ENCODE data around the gene DDX24.

Gene DDX24

GRCh38 chr14:94080621-94081385, at the start of gene DDX24, which contains the start of gene IFI27L1:
Gene DDX24, minus strand, starts transcription at chr14:94081202. Its CDS starts 1,460 bp downstream, at chr14:94079742.
Gene IFI27L1, plus strand, starts transcription at chr14:94081310. Its CDS starts 15,628 bp downstream, at chr14:94096938.
- DNase-seq: peak; percentile 98

DNA sequence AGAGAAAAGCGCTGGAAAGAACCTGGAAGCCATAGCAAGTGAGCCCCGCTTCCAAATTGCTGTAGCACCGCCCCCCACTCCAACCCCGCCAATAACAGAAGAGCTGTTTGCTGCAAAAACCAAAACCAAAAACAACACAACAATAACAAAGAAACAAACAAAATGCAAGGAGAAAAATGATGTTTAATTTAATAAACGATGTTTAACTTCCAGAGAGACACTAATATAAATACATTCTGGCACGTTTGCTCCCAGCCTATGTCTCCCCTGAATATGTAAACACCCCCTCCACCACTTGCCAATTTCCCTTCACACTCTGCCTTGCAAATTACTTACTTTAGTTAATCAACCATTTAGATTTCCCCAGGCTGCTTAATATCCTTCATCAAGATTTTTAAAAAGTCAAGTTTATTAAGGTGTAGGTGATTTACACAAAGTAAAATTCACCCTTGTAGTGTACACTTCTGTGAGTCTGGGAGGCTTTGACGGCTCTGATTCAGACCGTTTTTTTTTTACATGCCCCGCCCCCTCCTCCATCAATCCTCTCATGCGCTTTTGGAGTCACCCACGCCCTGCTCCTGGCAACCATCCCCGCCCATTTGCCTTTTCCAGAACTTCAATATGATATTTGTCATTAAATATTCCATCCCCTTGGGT, 48.9 kb upstream of the DDX24 start:
- peak; percentile 80 for DNase-seq

DNA sequence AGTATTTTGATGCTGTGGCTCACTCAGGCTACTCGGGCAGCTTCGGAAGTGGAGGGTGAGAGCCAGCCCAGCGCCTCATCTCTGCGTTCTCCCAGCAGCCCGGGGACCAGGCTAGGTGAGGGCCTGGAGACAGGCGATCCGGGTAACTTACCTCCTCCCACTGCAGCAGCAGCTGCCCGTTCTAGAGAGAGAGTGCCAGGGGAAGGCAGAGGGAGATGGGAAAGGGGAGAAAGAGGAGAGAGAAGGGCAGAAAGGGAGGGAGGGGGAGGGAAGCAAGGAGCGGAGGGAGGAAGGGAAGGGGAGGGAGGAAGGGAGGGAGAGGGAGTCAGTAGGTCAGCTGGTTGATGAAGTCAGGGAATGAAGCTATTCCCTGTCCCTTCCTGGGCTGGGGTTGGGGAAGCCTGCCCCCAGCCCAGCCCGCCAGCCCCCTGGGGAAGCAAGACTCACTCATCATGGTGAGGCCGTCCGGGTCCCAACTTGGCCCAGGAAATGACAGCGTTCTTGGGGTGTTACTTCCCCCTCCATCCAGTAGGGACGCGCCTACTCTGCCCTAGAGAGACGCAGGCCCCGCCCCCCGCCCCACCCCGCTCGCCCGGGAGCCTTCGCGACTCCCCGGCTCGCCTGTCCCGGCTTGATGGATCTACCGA, 48.2 kb upstream of the DDX24 start, which contains the start of gene IFI27L2:
Gene IFI27L2, minus strand, starts transcription at position 494 of the 647 bp plus-strand sequence. Its CDS starts 40 bp downstream, at position 454.
- peak; percentile 88 for DNase-seq

DNA sequence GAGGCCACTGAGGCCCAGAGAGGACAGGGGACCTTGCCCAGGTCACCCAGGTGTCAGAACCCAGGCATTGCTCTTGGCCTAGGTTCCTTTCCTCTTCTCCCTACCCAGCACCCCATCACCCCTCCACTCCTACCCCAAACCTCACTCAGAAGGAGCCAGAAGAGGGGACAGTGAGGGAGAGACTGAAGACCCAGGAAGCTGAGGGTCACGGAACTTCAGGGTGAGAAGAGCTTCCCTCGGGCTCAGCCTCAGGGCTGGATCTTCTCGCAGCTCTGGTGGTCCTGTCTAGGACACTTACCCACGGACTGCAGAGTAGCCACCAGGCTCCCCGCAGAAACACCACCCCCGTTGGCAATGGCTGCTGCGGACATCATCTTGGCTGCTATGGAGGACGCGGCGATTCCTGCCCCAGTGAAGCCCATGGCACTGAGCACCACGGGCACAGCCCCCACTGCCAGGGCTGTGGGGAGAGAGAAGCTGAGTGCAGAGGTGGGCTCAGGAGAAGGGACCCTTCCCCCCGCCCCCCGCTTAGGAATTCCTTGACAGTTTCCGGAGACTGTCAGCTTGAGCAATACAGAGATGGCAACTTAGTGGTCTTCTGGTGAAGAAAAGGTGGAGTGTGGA, 47.3 kb upstream of the DDX24 start:
- DNase-seq: no peak

DNA sequence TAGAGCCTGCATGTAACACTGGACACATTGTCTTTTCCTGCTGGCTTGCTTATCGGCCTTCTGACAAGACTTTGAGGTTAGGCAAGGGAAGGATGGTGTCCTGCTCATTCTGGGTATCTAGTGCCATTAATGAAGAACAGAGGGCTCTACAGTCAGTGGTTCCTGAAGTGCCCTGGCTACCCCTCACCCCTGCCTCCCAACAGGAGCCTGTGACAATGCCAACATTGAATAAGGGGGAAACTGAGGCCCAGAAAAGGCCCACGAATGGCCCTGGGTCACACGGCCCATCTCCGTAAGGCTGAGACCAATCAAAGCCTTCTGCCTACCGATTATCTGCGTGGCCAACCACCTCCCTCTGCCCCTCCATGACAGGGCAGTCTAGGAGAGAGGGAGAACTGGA, 46.3 kb upstream of the DDX24 start:
- DNase-seq: no peak

DNA sequence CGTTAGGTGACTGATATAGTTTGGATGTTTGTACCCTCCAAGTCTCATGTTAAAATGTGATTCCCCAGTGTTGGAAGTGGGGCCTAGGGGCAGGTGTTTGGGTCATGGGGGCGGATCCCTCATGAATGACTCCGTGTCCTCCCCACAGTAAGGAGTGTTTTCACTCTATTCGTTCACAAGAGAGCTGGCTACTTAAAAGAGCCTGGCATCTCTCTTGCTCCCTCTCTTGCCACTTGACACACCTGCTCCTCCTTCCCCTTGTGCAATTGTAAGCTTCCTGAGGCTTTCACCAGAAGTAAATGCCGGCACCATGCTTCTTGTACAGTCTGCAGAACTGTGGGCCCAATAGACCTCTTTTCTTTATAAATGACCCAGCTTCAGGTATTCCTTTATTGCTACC, 45.8 kb upstream of the DDX24 start:
- no peak for DNase-seq

- no peak for DNase-seq
These were observed 45.3 kb upstream of the DDX24 start for GRCh38 chr14:94126419-94126677.

GRCh38 chr14:94125659-94126418, 44.8 kb upstream of the DDX24 start:
- no peak for DNase-seq

DNA sequence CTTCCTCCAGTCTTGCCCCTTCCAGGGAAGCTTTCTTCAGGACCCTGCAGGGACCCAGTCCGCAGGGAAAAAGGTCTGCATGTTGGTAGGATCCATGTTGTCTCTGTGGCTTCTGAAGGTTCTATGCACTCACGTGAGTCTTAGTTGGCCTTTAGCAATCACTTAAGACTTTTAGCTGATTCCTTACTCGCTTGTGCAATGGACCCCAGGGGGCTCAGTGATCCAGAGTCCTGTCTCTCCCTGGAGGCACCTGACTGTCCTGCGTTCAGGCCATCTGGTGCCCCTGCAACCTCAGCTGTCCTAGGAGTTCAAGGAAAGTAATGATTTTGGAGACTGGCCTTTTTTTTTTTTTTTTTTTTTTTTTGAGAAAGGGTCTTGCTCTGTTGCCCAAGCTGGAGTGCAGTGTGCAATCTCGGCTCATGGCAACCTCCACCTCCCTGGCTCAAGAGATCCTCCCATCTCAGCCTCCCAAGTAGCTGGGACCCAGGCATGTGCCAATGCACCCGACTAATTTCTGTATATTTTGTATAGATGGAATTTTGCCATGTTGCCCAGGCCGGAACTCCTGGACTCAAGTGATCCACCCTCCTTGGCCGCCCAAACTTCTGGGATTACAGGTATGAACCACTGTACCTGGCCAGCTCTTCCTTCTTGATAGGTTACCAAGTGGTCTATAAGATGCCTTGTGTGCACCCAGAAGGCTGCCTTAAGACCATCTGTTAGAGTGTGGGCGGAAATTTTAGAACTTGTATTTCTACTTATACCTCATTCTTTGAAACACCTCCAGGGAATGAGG, 43.8 kb upstream of the DDX24 start:
- no peak for DNase-seq

GRCh38 chr14:94123868-94124267, 42.9 kb upstream of the DDX24 start:
- DNase-seq: no peak

- DNase-seq: no peak
These were observed 42.3 kb upstream of the DDX24 start for GRCh38 chr14:94123296-94123695.

- no peak for DNase-seq
These were observed 41.4 kb upstream of the DDX24 start for GRCh38 chr14:94122438-94122837.

- no peak for DNase-seq
These were observed 40.5 kb upstream of the DDX24 start for GRCh38 chr14:94121485-94121884.

GRCh38 chr14:94120667-94121340, 39.8 kb upstream of the DDX24 start:
- no peak for DNase-seq

GRCh38 chr14:94119071-94119470, 38.1 kb upstream of the DDX24 start:
- no peak for DNase-seq

DNA sequence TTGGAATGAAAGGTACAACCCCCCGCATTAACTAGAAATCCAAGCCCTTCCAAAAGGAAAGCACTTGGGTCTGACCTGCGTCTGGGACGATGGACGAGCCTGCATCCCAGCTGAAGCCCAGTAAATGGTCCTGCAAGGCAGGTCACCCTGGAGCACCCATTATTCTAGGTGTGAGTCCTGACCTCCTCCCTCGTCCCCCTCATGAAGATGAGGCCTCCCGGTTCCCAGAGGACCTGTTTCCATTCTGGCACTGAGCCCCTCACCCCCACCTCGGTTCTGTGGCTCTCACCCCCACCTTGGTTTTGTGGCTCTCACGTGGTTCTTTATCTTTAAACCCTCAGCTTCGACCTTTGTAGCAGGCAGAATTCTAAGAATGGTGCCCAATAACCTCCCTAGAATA, 36.9 kb upstream of the DDX24 start:
- DNase-seq: no peak

DNA sequence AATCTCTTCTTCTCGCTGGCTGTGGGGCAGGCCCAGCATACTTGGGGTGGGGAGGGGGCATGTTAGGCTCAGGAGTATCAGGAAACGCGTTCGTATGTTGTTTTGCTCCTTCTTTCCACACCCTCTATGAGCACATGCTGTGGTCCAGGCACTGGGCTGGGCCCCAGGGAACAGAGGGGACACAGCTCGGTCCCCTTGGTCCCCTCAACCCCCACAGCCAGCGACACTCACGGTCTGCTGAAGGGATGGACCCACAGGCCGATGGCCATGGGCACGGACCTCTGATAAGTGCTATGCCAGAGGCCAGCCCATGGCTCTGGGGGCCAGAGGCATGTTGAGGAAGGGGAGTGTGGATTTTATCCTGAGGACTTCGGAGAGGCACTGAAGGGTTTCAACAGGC, 35.7 kb upstream of the DDX24 start:
- no peak for DNase-seq

DNA sequence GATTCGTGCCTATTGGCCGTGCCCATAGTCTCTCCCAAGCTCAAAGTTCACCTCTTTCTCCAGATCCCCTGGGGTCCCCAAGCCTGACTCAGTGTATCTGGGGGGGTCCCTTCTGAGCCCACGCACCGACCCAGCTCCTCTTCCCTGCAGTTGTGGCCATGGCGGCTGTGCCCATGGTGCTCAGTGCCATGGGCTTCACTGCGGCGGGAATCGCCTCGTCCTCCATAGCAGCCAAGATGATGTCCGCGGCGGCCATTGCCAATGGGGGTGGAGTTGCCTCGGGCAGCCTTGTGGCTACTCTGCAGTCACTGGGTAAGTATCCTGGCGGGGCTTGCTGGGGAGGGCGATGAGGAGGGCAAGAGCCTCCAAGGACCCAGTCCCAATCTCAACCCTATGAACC, 34.6 kb upstream of the DDX24 start:
- DNase-seq: no peak

DNA sequence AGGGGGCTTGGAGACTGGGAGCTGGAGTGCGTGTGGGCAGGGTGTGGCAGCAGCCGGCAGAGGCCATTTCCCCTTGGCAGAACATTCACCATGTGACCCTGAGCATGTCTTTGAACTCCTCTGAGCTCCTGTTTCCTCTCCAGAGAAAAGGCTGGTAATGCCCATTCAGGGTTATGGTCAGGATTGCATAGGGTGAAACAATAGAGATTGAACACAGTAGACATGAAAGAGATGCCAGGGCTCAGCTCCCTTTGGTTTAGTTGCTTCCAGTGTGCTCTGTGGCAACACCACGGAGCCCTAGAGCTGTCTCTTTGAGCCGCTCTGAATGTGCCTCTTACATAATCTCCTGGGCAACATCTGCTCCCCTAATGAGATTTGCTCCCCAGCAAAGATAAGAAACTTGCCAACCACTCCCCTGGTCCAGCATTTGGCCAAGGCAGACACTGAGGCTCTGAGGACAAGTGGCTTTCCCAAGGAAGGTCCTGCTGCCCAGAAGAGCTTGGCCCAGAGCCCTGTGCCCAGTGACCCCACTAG, 34.1 kb upstream of the DDX24 start:
- DNase-seq: no peak

DNA sequence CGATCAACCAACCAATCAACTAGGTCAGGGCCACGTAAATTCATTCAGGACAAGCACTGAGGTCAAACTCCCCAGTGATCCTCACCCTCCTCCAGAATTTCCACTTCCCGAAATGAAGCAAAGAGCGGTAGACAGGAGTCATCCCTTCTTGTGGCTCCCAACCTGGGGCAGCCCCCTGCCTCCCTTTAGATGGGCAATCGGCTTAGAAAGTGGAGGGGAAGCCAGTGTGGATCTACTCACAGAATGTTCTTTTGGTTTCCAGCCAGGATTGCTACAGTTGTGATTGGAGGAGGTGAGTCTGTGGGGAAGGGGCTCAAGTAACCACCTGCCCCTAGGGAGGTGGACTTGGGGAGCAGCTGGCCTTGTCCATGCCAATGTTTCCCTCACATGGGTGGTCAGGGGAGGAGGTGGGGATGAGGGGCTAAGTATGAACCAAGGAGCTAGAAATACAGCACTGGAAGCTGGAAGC, 33.6 kb upstream of the DDX24 start:
- no peak for DNase-seq
